Osteocyte (in vitro differentiated cells): ENCODE measurements around the gene CHAT. TPM values are rescaled to one million over a fixed set of nuclear protein-coding genes. Genes with fewer than 3 reads are reported as not detected.

Experiments used
- DNase-seq: peaks from one replicate; pipeline ENCODE4 v3.0.0; 2021; ENCODE audit warnings: mixed read lengths; ENCODE audit not compliant: unreplicated experiment; ENCODE audit errors: extremely low spot score
- H3K27ac Mint-ChIP-seq: one replicate; pipeline ENCODE4 v1.8.0; 2021; ENCODE audit warnings: mild to moderate bottlenecking, mixed read lengths; ENCODE audit not compliant: unreplicated experiment
- H3K27me3 Mint-ChIP-seq: one replicate; pipeline ENCODE4 v1.8.0; 2021; ENCODE audit warnings: mixed read lengths; ENCODE audit not compliant: unreplicated experiment
- H3K36me3 Mint-ChIP-seq: one replicate; pipeline ENCODE4 v1.8.0; 2021; ENCODE audit warnings: mixed read lengths; ENCODE audit not compliant: unreplicated experiment
- H3K4me1 Mint-ChIP-seq: one replicate; pipeline ENCODE4 v1.8.0; 2021; ENCODE audit warnings: mixed read lengths; ENCODE audit not compliant: unreplicated experiment
- H3K4me3 Mint-ChIP-seq: one replicate; pipeline ENCODE4 v1.8.0; 2021; ENCODE audit warnings: mild to moderate bottlenecking, moderate library complexity, mixed read lengths; ENCODE audit not compliant: unreplicated experiment
- H3K9me3 Mint-ChIP-seq: one replicate; pipeline ENCODE4 v1.8.0; 2021; ENCODE audit warnings: mixed read lengths; ENCODE audit not compliant: unreplicated experiment
- CTCF ChIP-seq: fragments of 200-600 bp; sonication (generic); IDR thresholded peaks from 2 replicates; pipeline ENCODE4 v1.5.0; 2021; ENCODE audit warnings: antibody characterized with exemption, mild to moderate bottlenecking, moderate library complexity
- total RNA-seq: library from RNA; stranded (reverse); gene quantifications from 2 replicates; pipeline ENCODE4 v1.2.1, GENCODE V29; 2021

The CHAT gene
- total RNA-seq, 1 donor from 2014 or later: not detected

GRCh38 chr10:49619613-49620012, 5.8 kb downstream of the CHAT start:
- Mint-ChIP-seq H3K4me3 (no peak overlapping the region), H3K27me3 (peaks cover 45% of the 10 kb centered on the region), H3K4me1 (no peaks in the 10 kb centered on the region), H3K27ac (no peak overlapping the region), H3K9me3 (no peaks in the 10 kb centered on the region), H3K36me3 (no peaks in the 10 kb centered on the region)
- DNase-seq: no peak
- TF ChIP-seq CTCF: no peak

GRCh38 chr10:49620286-49620810, 6.5 kb downstream of the CHAT start:
- no peak for TF ChIP-seq CTCF
- Mint-ChIP-seq H3K4me3 (no peak overlapping the region), H3K36me3 (no peaks in the 10 kb centered on the region), H3K9me3 (no peaks in the 10 kb centered on the region), H3K27ac (no peak overlapping the region), H3K4me1 (no peaks in the 10 kb centered on the region), H3K27me3 (peaks cover 43% of the 10 kb centered on the region)
- no peak for DNase-seq

- Mint-ChIP-seq H3K4me3 (no peak overlapping the region), H3K9me3 (no peaks in the 10 kb centered on the region), H3K36me3 (no peaks in the 10 kb centered on the region), H3K27me3 (peaks cover 37% of the 10 kb centered on the region), H3K4me1 (no peaks in the 10 kb centered on the region), H3K27ac (no peak overlapping the region)
- TF ChIP-seq CTCF: no peak
- DNase-seq: no peak
These were observed 7.1 kb downstream of the CHAT start for GRCh38 chr10:49620841-49621378.

- H3K27me3 Mint-ChIP-seq: peaks cover 37% of the 10 kb centered on the region
- no peak for TF ChIP-seq CTCF
- H3K4me3 Mint-ChIP-seq: no peak overlapping the region
- H3K4me1 Mint-ChIP-seq: no peaks in the 10 kb centered on the region
- DNase-seq: no peak
- no peaks in the 10 kb centered on the region for H3K36me3 Mint-ChIP-seq
- H3K9me3 Mint-ChIP-seq: no peaks in the 10 kb centered on the region
- no peak overlapping the region for H3K27ac Mint-ChIP-seq
These were observed 7.7 kb downstream of the CHAT start for GRCh38 chr10:49621561-49621960.

GRCh38 chr10:49622426-49623425, 8.9 kb downstream of the CHAT start:
- Mint-ChIP-seq H3K27ac (no peak overlapping the region), H3K27me3 (peaks cover 26% of the 10 kb centered on the region), H3K4me3 (no peak overlapping the region), H3K36me3 (no peaks in the 10 kb centered on the region), H3K4me1 (no peaks in the 10 kb centered on the region), H3K9me3 (no peaks in the 10 kb centered on the region)
- DNase-seq: no peak
- no peak for TF ChIP-seq CTCF
